ENCODE measurements around the gene CNFN.
"Not testable (repeated sequence)": the region's sequence is repeated elsewhere in the genome, so short reads cannot be mapped to it uniquely, and the experiment has no call there.

Gene CNFN

GRCh38 chr19:42344336-42344893, 45.7 kb downstream of the CNFN start:
- Histone ChIP-seq H3K36me3 (ENCODE audit: insufficient read depth, low read length) (peaks cover 10% of the 10 kb centered on the region), H3K4me3 (ENCODE audit: low read length) (no peak overlapping the region), H3K9me3 (ENCODE audit: insufficient read depth, low read depth, low read length) (no peaks in the 10 kb centered on the region), H3K4me1 (ENCODE audit: insufficient read depth, low read length) (no peaks in the 10 kb centered on the region), H3K27ac (ENCODE audit: low read depth, low read length) (no peak overlapping the region), H3K9ac (ENCODE audit: low read depth, low read length) (no peak overlapping the region), H3K27me3 (ENCODE audit: insufficient read depth, low read length) (no peaks in the 10 kb centered on the region)
- 95% methylated on average over 16 of the region's 18 CpGs for whole genome bisulfite sequencing

DNA sequence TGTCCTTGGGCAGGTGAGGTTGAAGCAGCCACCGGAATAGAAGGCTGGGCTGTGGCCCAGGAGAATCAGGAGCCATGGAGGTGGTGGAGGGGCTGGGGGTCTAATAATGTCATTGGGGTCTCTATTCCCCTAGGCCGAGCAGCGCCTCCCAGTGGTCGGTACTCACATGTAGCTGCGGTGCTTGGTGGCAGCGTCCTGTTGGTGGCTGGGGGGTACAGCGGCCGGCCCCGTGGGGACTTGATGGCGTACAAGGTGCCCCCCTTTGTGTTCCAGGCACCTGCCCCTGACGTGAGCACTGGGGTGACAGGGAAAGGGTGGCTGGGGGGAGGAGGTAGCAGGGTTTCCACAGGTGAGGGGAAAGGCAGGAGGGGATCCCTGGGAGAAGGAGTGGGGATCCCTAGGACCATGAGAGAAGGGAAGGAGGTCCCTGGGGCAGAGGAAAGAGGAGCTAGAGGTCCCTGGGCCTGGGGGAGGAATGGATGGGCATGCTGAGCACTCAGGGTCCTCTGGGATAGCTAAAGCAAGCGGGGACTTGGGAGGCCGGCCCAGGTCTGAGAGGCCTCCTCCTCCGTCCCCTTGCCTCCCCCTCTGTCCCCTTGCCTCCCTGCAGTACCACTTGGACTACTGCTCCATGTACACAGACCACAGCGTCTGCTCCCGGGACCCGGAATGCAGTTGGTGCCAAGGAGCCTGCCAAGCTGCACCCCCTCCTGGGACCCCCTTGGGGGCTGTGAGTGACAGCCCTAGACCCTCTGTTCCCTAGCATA, 46.6 kb downstream of the CNFN start:
- peaks cover 10% of the 10 kb centered on the region for H3K36me3 ChIP-seq (ENCODE audit: insufficient read depth, low read length)
- H3K4me1 ChIP-seq (ENCODE audit: insufficient read depth, low read length): no peaks in the 10 kb centered on the region
- no peak overlapping the region for H3K27ac ChIP-seq (ENCODE audit: low read depth, low read length)
- no peaks in the 10 kb centered on the region for H3K9me3 ChIP-seq (ENCODE audit: insufficient read depth, low read depth, low read length)
- H3K4me3 ChIP-seq (ENCODE audit: low read length): no peak overlapping the region
- H3K27me3 ChIP-seq (ENCODE audit: insufficient read depth, low read length): no peaks in the 10 kb centered on the region
- H3K9ac ChIP-seq (ENCODE audit: low read depth, low read length): no peak overlapping the region
- 93% methylated on average over 17 of the region's 17 CpGs for WGBS

DNA sequence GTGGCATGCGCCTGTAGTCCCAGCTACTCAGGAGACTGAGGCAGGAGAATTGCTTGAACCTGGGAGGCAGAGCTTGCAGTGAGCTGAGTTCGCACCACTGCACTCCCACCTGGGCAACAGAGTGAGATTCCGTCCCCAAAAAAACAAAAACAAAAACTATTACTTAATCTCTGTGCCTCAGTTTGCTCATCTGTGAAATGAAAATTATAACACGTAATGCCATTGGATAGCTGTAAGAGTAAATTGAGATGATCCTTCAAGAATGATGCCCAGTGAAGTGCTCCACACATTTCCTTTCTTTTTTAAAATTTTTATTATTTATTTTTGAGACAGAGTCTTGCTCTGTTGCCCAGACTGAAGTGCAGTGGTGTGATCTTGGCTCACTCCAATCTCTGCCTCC, 50.2 kb downstream of the CNFN start:
- 95% methylated on average over 4 of the region's 4 CpGs for WGBS
- H3K9ac ChIP-seq (ENCODE audit: low read depth, low read length); H3K27ac ChIP-seq (ENCODE audit: low read depth, low read length); H3K4me3 ChIP-seq (ENCODE audit: low read length); H3K27me3 ChIP-seq (ENCODE audit: insufficient read depth, low read length); H3K4me1 ChIP-seq (ENCODE audit: insufficient read depth, low read length); H3K9me3 ChIP-seq (ENCODE audit: insufficient read depth, low read depth, low read length): not testable (repeated sequence)
- H3K36me3 ChIP-seq (ENCODE audit: insufficient read depth, low read length): peaks cover 15% of the 10 kb centered on the region

DNA sequence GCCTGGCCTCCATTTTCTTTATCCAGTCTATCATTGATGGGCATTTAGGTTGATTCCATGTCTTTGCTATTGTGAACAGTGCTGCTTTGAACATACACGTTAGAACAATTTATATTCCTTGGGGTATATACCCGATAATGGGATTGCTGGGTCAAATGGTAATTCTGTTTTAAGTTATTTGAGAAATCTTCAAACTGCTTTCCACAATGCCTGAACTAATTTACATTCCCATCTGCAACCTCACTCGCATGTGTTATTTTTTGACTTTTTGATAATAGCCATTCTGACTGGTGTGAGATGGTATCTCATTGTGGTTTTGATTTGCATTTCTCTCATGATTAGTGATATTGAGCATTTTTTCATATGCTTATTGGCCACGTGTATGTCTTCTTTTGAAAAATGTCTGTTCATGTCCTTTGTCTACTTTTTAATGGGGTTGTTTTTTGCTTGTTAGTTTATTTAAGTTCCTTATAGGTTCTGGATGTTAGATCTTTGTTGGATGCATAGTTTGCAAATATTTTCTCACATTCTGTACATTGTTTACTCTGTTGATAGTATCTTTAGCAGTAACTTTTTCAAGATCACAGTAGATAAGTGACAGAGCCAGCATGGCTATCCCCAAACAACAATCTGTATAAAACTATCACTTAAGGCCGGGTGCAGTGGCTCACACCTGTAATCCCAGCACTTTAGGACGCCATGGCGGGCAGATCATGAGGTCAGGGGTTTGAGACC, 50.8 kb downstream of the CNFN start:
- WGBS: 93% methylated on average over 7 of the region's 7 CpGs
- not testable (repeated sequence) for H3K27ac ChIP-seq (ENCODE audit: low read depth, low read length)

More for the DNA sequence above, 50.8 kb downstream of the CNFN start:
- not testable (repeated sequence) for H3K4me3 ChIP-seq (ENCODE audit: low read length); H3K4me1 ChIP-seq (ENCODE audit: insufficient read depth, low read length); H3K9ac ChIP-seq (ENCODE audit: low read depth, low read length); H3K9me3 ChIP-seq (ENCODE audit: insufficient read depth, low read depth, low read length); H3K27me3 ChIP-seq (ENCODE audit: insufficient read depth, low read length)
- H3K36me3 ChIP-seq (ENCODE audit: insufficient read depth, low read length): peaks cover 15% of the 10 kb centered on the region

All from HUES64 (cell line).